Measurements from ENCODE around the gene ANKMY1. TPM values are rescaled to one million over a fixed set of nuclear protein-coding genes. Genes with fewer than 3 reads are reported as not detected.

The ANKMY1 gene
- total RNA-seq, 1 experiment from 2014 or later: 85.7 TPM

DNA sequence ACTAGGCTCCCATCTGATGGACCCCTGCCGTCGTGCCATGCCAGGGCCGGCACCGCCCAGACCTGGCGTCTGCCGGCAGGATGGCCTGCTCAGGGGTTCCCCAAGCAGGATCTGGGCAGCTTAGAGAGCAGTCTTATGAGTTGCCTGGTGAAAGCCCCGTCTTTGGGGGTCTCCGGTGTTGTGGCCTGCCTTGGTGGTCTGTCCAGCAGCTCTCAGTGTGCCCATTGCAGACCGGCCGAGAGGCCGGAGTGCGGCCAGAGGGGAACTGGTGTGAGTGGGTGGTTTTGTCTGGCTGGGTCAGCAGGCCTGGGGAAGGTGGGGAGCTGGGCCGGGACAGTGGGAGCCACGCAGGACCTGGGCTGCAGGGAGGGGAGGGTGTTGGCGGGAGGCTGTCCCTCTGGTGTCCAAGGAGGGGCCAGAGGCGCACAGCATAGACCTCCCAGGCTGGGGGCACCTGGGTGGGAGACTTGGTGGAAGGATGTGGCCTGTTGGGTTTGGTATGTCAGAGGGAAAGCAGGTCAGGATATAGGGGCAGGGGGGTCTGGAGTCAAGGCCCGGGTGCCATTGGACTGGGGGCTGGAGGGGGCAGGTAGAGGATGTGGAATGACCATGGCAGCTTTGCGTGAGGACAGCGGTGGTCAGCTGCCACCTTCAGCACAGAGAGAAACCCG lies 105.9 kb downstream of the ANKMY1 start:
- H3K27ac ChIP-seq: no peak overlapping the region
- CTCF ChIA-PET: no interaction called here

DNA sequence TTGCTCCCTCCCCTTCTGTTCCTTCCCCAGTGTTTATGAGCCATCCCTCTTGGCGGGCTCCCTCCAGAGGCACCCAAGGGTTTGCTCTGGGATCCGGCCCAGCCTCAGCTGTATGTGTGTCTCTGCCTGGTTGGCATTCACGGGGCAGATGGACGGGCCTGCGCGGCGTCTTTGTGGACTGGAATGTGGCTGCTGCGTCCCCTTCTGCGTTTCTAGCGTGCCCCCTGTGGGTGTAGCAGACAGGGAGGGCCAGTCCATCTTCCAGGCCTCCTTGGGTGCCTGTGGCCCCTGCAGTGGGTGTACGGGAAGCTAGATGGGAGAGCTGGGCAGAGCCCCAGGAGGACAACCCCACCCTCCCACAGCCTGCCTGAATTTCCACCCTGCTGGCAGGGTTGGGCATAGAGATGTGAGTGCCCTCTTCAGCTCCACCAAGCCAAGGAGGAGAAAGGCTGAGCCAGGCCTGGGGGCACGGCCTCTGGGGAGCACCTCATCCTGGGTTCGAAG lies 106.6 kb downstream of the ANKMY1 start:
- POLR2A ChIA-PET (ENCODE audit: unreplicated experiment): no interaction called here
- CTCF ChIA-PET: interaction anchor here (0.6 kb wide), 1 partner anchor 422 kb away, joined by 3 read pairs; no protein-coding TSS in a partner anchor
- peaks cover 29% of the 10 kb centered on the region for H3K4me1 ChIP-seq (replicated peaks; ENCODE audit: insufficient read depth)
- H3K79me2 ChIP-seq (ENCODE audit: low read depth): peaks cover 17% of the 10 kb centered on the region
- H3K9me2 ChIP-seq (ENCODE audit: insufficient read depth): no peaks in the 10 kb centered on the region
- DNase-seq: no peak
- peaks cover 39% of the 10 kb centered on the region; the same call in 1 of the 2 replicates for H3F3A ChIP-seq (ENCODE audit: insufficient read depth, low read depth)
- H3K4me2 ChIP-seq: no peak overlapping the region
- no peaks in the 10 kb centered on the region for H3K9me3 ChIP-seq (ENCODE audit: insufficient read depth, low read depth)
- H3K36me3 ChIP-seq (ENCODE audit: low read depth): no peaks in the 10 kb centered on the region
- no peak overlapping the region for H2AFZ ChIP-seq
- TF ChIP-seq EZH2 (IDR thresholded peaks at IDR 0.05; ENCODE audit: low read depth) (no peak), CTCF (conservative IDR thresholded peaks at IDR 0.05) (no peak)
- BruUV-seq (replicated peaks): no TSS peak
- peaks cover 28% of the 10 kb centered on the region for H4K20me1 ChIP-seq (ENCODE audit: insufficient read depth)
- intact Hi-C loops (cut with micrococcal nuclease; ENCODE audit: unreplicated experiment): loop anchor here (10.0 kb wide), 1 partner anchor 386 kb away; no protein-coding TSS in a partner anchor
- H3K27ac ChIP-seq: no peak overlapping the region
- H3K4me3 ChIP-seq: no peak overlapping the region
- no peaks in the 10 kb centered on the region for H3K27me3 ChIP-seq (ENCODE audit: insufficient read depth, low read depth)

More for the DNA sequence above, 105.9 kb downstream of the ANKMY1 start:
- Histone ChIP-seq H3K27me3 (ENCODE audit: insufficient read depth, low read depth) (no peaks in the 10 kb centered on the region), H4K20me1 (ENCODE audit: insufficient read depth) (peaks cover 28% of the 10 kb centered on the region), H3K79me2 (ENCODE audit: low read depth) (peaks cover 17% of the 10 kb centered on the region), H3K9me2 (ENCODE audit: insufficient read depth) (no peaks in the 10 kb centered on the region), H2AFZ (no peak overlapping the region), H3K4me1 (replicated peaks; ENCODE audit: insufficient read depth) (peaks cover 36% of the 10 kb centered on the region), H3K9me3 (ENCODE audit: insufficient read depth, low read depth) (no peaks in the 10 kb centered on the region), H3F3A (ENCODE audit: insufficient read depth, low read depth) (peaks cover 47% of the 10 kb centered on the region), H3K36me3 (ENCODE audit: low read depth) (no peaks in the 10 kb centered on the region), H3K4me3 (peak overlapping the region; percentile 60; the same call in 1 of the 2 replicates), H3K4me2 (peak overlapping the region; percentile 91)
- no peak for DNase-seq
- TF ChIP-seq CTCF (conservative IDR thresholded peaks at IDR 0.05) (no peak), EZH2 (IDR thresholded peaks at IDR 0.05; ENCODE audit: low read depth) (no peak)
- POLR2A ChIA-PET (ENCODE audit: unreplicated experiment): no interaction called here
- no TSS peak for BruUV-seq (replicated peaks)
- intact Hi-C loops (cut with micrococcal nuclease; ENCODE audit: unreplicated experiment): loop anchor here (1.0 to 10.0 kb wide), 2 partner anchors 219 to 387 kb away; no protein-coding TSS in a partner anchor

GRCh38 chr2:240450532-240451107 lies 107.2 kb downstream of the ANKMY1 start:
- Histone ChIP-seq H3K36me3 (ENCODE audit: low read depth) (no peaks in the 10 kb centered on the region), H4K20me1 (ENCODE audit: insufficient read depth) (peaks cover 28% of the 10 kb centered on the region), H3K27me3 (ENCODE audit: insufficient read depth, low read depth) (no peaks in the 10 kb centered on the region), H3K27ac (no peak overlapping the region), H3K4me3 (no peak overlapping the region), H3F3A (ENCODE audit: insufficient read depth, low read depth) (peaks cover 38% of the 10 kb centered on the region; the same call in 1 of the 2 replicates), H3K9me3 (ENCODE audit: insufficient read depth, low read depth) (no peaks in the 10 kb centered on the region), H3K4me1 (replicated peaks; ENCODE audit: insufficient read depth) (peaks cover 23% of the 10 kb centered on the region), H3K79me2 (ENCODE audit: low read depth) (peaks cover 17% of the 10 kb centered on the region), H3K9me2 (ENCODE audit: insufficient read depth) (no peaks in the 10 kb centered on the region), H2AFZ (no peak overlapping the region), H3K4me2 (no peak overlapping the region)
- ChIA-PET CTCF (interaction anchor here (0.6 kb wide), 1 partner anchor 421 kb away, joined by 3 read pairs; no protein-coding TSS in a partner anchor), POLR2A (ENCODE audit: unreplicated experiment) (interaction anchor here (0.6 kb wide), 1 partner anchor 301 kb away, joined by 4 read pairs; no protein-coding TSS in a partner anchor)
- intact Hi-C loops (cut with micrococcal nuclease; ENCODE audit: unreplicated experiment): loop anchor here (10.0 kb wide), 1 partner anchor 386 kb away; no protein-coding TSS in a partner anchor
- TF ChIP-seq CTCF (conservative IDR thresholded peaks at IDR 0.05) (no peak), EZH2 (IDR thresholded peaks at IDR 0.05; ENCODE audit: low read depth) (no peak)
- BruUV-seq (replicated peaks): no TSS peak
- no peak for DNase-seq
